GM19372 (cell line): ENCODE measurements around the gene KLF1.
"Not testable (repeated sequence)": the region's sequence is repeated elsewhere in the genome, so short reads cannot be mapped to it uniquely, and the experiment has no call there.

Source experiments
- ATAC-seq: cut with Tn5 transposase; IDR thresholded peaks from one replicate; pipeline ENCODE4 v1.9.1; 2021; ENCODE audit warnings: mild to moderate bottlenecking, low read depth, moderate library complexity; ENCODE audit not compliant: unreplicated experiment

KLF1 gene

DNA sequence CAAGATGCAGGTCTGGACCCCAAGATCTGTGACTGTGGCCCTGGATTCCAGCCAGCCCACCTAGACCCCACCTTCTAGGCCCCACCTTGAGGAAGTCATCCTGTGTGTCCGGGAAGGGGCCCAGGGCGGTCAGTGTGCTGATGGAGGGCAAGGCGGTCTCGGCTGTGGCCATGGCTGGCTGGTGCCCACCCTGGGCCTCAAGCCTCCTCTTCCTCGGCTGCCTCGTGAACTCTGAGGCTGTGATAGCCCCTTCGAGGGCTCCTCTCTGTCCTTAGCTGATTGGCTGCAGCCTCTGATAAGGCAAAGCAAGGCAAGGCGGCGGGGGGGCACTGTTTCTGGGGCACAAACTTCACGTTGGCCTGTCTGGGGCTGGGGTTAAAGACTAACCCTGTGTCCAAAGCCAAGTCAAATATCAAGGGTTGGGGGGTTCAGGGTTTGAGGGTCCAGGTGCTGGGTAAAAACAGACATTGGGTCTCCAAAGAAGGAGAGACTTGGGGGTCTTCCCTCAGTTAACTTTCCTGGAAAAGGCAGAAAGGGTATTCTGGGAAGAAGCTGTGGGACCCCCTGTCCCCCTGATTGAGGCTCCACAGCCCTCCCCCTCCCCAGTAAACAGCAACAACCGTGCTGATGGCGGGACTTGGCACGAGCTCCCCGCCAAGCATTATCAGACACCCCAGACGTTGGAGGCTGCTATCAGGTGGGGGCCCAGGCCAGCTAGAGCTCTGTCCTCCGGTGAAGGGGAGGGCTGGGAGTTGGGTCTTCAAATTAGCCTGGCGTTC, at the start of gene KLF1:
Gene KLF1 (minus strand): TSS at position 233 of the 779 bp plus-strand sequence. CDS start 61 bp downstream, at position 172.
- ATAC-seq, result no peak

DNA sequence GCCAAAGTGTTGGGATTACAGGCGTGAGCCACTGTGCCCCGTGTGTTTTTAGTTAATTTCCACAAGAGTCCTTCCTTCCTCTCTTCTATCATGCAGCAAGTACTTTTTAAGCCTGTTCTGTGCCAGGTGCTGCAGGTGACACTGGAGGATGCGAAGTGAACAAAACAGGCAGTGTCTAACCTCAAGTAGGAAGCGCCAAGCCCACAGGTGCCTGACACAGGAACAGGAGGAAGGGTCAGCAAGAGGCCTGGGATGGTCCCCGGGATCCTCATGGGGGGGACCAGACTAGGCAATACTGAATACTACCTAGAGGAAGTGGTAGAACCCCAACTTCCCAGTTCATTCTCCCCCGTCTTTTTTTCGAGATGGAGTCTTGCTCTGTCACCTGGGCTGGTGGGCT, 49.6 kb upstream of the KLF1 start:
- no peak for ATAC-seq

DNA sequence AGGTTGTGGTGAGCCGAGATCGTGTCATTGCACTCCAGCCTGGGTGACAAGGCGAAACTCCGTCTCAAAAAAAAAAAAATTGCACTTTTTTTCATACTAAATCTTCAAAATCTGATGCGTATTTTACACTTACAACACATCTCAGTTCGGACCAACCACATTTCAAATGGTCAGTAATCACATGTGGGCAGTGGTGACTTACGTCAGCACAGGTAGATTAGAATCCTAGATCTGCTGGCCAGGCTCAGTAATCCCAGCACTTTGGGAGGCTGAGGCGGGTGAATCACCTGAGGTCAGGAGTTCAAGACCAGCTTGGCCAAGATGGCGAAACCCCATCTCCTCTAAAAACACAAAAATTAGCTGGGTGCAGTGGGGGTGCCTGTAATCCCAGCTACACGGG, 48.1 kb upstream of the KLF1 start:
- no peak for ATAC-seq

DNA sequence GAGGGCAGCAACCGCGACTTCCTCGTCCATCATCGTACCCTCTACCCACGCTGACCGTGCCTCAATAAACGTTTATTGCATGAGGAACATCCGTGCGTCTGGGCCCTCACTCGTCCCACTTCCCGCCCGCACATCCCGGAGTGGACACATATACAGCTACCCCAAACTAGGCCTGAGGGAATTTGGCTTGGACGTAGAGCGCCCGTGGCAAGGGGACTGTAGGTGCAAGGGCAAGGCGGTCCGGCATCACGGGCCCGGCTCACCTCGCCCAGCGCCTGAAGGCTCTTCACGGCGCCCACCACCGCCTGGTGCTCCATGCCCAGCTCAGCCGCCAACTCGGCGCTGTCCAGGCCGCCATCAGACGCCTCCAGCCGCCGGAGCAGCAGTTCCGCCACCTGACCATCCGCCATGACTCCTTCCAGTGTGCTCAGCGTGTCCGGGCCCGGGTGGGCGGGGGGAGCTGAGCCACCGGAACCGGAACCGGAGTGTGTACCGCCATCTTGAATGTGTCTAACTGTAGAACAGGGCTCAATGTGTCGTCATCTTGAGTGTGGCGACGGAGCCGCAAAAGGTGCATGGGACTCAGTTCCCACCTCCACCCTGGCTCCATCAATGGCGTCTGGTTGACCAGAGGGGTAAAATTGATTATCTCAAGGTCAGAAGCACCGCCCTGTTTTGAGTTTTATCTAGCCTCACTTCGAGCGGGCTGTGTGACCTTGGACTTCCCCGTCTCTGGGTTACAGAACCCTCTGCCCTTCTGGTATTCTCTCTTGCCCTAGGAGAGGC, 46.5 kb upstream of the KLF1 start, which contains the start of gene FARSA:
Gene FARSA (minus strand): TSS at position 425 of the 786 bp plus-strand sequence. CDS start 15 bp downstream, at position 410.
- peak; percentile 38 for ATAC-seq

DNA sequence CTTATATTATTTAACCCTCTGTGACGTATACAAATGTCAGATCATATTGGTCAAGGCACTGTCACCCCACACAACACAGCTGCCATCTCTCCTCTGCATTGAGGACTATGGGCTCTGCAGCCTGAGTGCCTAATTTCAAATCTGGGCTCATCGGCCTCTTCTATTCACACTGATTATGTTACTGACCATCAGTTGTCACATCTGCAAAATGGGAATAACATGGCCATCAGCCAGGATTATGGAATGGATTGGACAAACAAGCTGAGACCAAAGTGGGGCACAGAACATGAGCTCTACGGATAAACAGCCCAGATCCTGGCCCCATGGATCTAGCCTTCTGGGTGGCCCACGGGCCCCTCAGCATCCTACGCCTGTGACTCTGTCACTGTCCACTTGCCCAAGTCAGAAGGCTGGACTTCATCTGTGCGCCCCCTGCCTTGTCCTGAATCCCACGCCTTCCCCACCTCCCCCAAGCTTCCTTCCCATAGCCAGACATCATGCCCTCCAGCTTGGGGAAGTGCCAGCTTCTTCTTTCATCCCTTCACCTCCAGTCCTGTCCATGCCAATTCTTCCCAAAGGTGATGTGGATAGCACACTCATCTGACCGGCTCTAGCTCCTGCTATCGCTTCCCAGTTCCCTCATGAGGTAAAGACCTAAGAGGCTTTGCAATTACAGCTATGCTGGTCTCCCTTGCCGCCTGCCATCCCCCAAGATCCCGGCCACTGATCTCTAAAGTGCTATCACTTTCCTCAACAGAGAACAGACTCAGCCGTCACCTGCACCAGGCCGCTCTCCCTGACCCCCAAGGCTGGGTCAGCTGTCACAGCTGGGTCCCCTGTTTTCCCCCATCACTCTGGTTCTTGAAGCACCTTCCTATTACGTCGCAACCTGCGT, 45.6 kb upstream of the KLF1 start:
- ATAC-seq, result no peak

DNA sequence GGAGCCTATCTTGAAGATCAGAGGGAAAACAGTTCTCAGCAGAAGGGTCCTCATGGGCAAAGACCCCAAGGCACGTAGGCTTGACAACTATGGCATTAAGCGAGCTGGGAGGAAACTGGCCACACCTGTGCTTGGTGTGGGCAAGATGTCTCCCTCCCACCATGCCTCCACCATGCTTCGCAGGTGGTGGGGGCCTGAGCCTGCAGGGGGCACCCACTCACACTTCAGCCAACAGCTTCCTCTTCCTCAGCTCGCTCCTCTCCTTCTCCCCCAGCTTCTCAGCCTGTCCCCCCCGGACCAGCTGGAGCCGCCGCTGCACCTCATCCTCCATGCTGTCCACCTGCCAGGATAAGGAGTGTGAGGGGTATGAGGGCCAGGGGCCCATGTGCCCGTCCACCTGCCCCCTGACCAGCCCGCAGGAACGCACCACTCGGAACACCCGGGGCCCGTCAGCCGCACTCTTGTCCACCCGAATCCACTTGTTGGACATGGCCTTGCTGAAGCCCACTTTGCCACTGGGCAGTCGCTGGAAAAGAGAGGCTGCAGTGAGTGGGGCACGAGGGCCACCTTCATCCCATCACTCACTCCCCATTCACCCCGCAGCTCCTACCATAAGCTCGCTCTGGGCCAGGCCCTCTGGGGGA, 43.1 kb upstream of the KLF1 start:
- no peak for ATAC-seq

DNA sequence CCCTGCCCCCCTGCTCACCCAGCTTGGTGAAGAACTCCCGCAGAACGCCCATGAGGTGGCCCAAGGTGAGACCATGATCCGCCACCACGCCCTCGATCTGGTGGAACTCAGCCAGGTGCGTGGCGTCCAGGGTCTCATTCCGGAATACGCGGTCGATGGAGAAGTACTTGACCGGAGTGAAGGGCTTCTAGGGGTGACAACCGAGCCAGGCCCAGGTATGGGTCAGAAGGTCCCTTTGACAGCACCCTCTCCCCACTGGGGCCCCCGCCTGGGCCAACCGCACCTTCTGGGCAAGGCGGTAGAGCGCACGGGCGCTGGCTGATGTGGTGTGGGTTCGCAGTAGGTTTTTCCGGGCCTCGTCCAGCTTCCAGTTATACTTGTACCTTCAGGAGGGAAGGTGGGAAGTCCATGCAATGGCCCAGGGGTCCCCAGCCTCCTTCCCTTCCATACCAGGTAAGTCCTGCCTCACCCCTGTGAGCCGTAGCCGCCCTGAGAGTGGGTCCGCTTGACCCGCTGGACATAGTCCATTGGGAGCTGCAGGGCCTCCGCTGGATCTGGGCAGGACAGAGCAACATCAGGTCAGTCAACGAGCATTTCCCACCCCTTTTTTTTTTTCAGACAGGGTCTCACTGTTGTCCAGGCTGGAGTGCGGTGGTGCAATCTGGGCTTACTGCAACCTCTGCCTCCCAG, 37.8 kb upstream of the KLF1 start:
- ATAC-seq, result no peak

DNA sequence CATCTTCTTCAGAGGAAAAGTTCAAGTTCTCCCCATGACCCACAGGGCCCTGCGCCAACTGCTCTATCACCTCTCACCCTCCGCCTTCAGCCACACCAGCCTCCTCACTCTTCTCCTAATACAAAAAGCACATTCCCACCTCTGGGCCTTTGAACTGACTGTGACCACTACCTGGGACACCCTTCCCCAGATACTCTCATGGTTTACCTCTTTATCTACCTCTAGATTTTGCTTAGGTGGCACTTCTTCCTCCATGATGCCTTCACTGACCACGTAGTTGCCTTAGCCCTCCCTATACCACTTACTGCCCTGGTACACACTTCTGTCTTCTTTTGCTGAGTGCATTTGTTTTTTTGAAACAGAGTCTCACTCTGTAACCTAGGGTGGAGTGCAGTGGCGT, 36.0 kb upstream of the KLF1 start:
- ATAC-seq, result no peak

DNA sequence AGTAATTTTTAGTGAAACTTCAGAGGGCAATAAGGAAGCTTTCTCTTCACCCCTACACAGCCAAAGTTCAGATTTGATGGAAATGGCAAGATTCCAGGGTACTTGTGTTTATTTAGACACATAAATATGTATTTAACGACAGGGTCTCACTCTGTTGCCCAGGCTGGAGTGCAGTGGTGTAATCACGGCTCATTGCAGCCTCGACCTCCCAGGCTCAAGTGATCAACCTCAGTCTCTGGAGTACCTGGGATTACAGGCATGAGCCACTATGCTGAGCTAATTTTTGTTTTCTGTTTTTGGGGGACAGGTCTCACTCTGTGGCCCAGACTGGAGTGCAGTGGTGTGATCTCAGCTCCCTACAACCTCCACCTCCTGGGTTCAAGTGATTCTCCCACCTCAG, 34.0 kb upstream of the KLF1 start:
- ATAC-seq, result no peak

DNA sequence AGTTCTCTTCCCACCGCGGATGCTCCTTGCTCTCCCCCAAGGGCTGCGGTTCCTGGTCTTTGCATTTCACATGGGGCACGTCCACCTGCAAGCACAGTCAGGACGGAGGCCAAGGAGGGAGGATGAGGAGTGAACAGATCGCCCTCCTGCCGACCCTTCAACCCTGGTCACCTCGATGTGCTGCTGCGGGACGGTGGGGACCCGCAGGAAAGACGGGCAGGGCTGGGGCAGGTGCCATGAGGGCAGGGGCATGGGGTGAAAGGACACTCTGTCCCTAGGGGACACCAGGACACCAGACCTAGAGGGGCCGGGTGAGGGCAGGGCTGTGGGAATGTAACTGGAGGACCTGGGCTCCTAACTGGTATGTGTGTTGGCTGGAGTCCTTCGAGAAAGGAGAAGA, 31.3 kb upstream of the KLF1 start:
- ATAC-seq, result no peak

DNA sequence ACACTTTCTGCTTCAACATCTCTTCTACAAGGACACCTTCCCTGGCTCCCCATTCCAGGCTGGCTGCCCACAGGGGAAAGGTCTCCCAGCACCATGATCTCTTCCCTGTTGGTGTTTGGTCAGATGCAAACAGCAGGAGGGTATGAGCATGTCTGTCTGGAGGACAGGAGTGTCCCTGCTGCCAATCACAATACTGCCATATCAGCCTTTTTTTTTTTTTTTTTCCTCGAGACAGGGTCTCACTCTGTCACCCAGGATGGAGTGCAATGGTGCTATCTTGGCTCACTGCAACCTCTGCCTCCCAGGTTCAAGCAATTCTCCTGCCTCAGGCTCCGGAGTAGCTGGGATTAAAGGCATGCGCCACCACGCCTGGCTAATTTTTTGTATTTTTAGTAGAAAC, 28.9 kb upstream of the KLF1 start:
- not testable (repeated sequence) for ATAC-seq

DNA sequence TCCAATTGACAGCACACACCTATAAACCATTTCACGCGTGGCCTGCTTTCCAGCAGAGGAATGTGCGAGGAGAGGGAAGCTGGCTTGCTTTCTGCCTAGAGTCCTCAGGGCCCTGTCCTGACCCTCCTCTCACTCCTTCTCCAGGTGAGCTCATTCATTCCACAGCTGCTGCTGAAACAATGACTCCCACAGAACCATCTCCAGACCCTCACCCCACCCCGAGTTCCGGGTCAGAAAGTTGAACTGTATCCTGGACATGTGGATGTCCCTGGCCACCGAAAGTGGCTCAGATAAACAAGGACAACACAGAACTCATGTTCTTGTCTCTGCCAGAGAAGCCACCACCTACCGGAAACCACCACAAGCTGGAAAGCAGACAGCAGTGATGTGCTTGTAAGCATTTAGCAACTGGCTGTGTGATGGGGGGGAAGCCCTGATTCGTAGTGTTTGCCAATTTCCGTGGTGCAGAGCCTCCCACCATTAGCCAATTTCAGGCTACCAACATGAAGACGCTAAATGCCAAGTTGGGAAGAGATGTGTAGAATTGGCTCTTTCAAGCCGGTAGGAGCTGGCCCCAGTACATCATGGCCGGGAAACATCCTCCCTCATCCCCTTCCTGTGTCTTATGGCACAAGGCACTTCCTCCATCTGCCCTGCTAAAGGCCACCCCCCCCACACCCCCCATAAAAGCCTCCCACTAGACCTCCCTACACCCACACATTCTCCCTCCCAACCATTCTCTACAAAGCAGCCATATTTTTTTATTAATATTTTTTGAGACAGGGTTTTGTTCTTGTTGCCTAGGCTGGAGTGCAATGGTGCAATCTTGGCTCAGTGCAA, 27.1 kb upstream of the KLF1 start:
- no peak for ATAC-seq

DNA sequence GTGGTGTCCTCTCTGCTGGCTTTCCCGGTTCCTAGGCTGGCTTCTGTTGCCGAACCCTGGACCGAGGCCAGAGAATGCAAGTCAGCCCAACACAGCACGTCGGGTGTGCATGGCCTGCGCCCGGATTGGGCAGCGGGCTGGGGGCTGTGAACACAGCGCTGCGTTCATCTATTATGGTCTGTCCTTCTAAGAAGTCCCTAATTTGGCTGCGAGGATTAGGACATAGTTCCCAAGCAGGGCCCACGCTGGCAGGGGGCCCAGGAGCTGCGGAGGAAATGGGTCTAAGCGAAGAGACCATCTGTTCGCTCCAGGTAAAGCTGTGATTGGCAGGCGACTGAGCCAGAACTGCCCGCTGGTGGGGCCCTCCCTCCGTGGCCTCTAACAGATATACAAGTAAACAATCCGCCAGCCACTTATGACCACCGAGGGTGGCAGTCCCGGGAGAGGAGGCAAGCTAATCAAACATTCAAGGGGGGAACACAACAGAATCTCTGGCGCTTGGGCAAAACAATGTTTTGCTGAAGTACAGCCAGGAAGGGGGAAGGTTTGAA, 26.1 kb upstream of the KLF1 start:
- ATAC-seq, result no peak

DNA sequence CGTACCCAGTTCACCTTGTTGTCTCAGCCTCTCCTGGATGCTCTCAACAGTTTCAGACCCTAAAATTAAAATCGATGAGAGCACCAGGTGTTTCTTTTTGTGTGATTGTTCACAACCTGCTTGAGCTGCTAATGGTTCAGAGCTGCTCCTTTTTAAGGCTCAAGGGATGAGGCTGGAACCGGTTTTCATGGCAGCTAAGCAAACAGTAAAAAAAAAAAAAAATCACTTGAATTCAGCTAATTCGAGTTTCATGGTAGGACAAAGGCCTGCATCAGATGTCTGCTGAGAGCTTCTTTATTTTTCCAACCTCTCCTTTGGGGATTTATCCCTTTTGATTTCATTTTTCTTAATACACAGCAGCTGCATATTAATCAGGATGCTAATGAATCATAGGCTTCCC, 25.6 kb upstream of the KLF1 start:
- no peak for ATAC-seq

DNA sequence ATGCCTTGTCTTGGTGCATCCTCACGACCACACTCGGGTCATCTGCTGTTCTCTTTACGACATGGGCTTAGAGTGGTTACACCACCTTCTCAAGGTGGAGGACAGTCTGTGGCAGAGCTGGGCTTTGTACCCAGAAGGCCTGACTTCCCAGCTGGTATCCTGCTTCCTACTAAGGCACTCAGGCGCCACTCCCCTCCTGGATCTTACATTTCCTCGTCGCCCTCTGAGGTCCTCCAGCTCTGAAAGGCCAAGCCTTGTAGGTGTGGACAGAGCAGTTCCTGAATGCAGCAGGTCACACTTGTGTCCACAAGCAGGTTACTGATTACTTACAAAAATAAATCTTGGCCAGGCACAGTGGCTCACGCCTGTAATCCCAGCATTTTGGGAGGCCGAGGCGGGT, 20.2 kb upstream of the KLF1 start:
- no peak for ATAC-seq

DNA sequence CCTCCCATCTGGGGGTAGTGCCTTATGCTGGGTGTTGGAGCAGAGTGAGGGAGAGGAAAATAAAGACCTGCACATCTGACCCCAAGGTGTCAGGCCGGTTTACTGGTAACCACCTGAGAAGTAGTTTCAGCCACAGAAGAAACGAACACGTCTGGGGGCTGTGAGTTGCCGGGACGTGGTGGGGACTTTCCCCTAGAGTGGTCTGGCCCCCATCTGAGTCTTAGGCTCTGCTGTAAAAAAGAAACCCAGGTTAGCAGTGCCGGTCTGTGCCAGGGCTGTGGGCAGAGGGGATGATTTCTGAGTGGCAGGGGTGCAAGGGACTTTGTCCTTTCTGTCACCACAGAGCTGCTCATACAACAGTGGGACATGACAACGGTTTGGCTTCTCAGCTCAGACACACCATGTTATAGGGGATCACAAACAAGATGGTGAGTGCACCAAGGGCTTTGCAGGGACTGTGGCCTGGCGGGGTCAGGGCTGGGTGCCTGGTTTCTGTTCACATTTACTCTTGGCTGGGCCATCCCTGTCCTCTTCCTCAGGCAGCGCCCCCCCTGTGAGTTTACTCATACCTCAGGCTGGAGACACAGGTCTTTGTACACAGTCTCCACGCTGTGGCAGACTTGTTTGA, 13.0 kb upstream of the KLF1 start:
- ATAC-seq, result peak; percentile 75

DNA sequence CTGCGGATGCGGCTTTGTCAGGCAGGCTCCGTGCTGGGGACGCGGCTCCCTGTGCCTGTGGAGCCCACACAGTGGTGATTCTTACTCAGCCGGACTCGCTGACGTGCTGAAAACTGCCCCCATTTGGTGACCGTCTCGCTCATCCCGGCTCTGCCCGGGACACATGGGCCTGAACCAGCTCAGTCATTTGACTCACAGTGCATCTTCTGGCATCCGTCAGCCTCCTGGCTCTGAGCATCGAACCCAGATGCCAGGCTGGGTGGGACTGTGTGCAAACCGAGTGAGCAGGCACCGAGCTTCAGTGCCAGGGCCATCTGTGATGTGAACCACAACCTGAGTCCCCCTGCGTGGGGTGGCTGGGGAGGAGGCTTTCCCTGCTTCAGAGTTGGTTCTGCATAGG, 9.5 kb upstream of the KLF1 start:
- ATAC-seq, result no peak

DNA sequence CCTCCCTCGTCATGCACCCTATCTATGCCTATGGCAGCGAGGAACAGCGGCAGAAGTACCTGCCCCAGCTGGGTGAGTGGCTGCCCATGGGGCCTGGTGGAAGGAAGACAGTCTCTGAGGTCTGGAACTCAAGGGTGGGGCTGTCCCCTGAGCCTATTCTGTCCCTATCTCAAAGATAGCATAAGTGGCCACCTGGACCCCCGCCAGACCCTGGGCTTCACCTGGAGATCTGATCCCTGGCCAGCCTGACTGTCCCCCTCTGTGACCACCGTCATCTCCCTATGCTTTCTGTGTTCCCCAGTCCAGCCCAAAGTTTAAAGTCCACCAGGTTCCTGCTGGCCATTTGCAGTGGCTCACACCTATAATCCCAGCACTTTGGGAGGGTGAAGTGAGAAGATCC, 6.6 kb upstream of the KLF1 start:
- no peak for ATAC-seq
